ENCODE measurements around the gene FERMT2. TPM values are rescaled to one million over a fixed set of nuclear protein-coding genes. Genes with fewer than 3 reads are reported as not detected.

The FERMT2 gene
- total and polyA plus RNA-seq, 9 of the 15 experiments (the other 6 are each of a cell fraction or from before 2014, with no cell fraction given), result 0.10 to 1.3 (median 0.40) TPM

GRCh38 chr14:52961060-52961639, 10.3 kb upstream of the FERMT2 start:
- BruUV-seq (replicated peaks), result no TSS peak
- Histone ChIP-seq H2AFZ (ENCODE audit: low read depth, low read length) (no peak overlapping the region), H3K27ac (ENCODE audit: extremely low read depth, low read depth, low read length) (no peak overlapping the region), H3K36me3 (ENCODE audit: control insufficient read depth, insufficient read depth, low read length) (no peaks in the 10 kb centered on the region), H3K27me3 (ENCODE audit: control insufficient read depth in 2 of 2, insufficient read depth in 2 of 2, low read length in 2 of 2) (no peaks in the 10 kb centered on the region), H3K9me3 (replicated peaks; ENCODE audit: control insufficient read depth, insufficient read depth, low read depth, low read length) (no peaks in the 10 kb centered on the region), H3K4me1 (replicated peaks in 1 of 2; ENCODE audit: control insufficient read depth in 2 of 2, insufficient read depth in 2 of 2, low read length in 2 of 2) (no peaks in the 10 kb centered on the region), H3K9ac (ENCODE audit: insufficient read depth in 1 of 2, low read depth in 2 of 2, low read length in 2 of 2) (no peak overlapping the region), H3K4me2 (ENCODE audit: insufficient read depth, low read length) (no peak overlapping the region), H4K20me1 (replicated peaks; ENCODE audit: control insufficient read depth, insufficient read depth, low read length) (no peaks in the 10 kb centered on the region), H3K79me2 (ENCODE audit: control insufficient read depth, insufficient read depth, low read length) (no peaks in the 10 kb centered on the region), H3K9me1 (ENCODE audit: control insufficient read depth, insufficient read depth, low read length) (no peaks in the 10 kb centered on the region), H3K4me3 (no peak overlapping the region)
- ATAC-seq (peak; percentile 85), FAIRE-seq (peak; percentile 48), DNase-seq (ENCODE audit: extremely low read depth in 1 of 4, low spot score in 3 of 4) (peak; percentile 10 to 47 (median 24))
- CTCF ChIA-PET (ENCODE audit: low intra/inter-chr PET ratio), result interaction anchor here (0.6 to 1.3 kb wide), 2 partner anchors 134 to 138 kb away, joined by 3 to 6 read pairs; no protein-coding TSS in a partner anchor
- in situ Hi-C loops (cut with MboI), result no loop called here
- intact Hi-C loops (cut with micrococcal nuclease), result loop anchor here (5.0 to 10.0 kb wide), 3 partner anchors 139 to 356 kb away; no protein-coding TSS in a partner anchor
- WGBS (ENCODE audit: insufficient coverage, low coverage, missing lambda C conversion rate), result 0% methylated on average over 3 of the region's 4 CpGs
- POLR2A ChIA-PET, result interaction anchor here (1.7 kb wide), 1 partner anchor 135 kb away, joined by 3 read pairs; no protein-coding TSS in a partner anchor
- TF ChIP-seq ELF2 (CRISPR knock-in tag; IDR thresholded peaks at IDR 0.05) (no peak), RREB1 (CRISPR knock-in tag; IDR thresholded peaks at IDR 0.05) (no peak), CTCF (IDR thresholded peaks at IDR 0.05 in 2 of 3, conservative IDR thresholded peaks at IDR 0.05 in 1 of 3; ENCODE audit: insufficient read depth in 2 of 3, low read depth in 1 of 3, low read length in 3 of 3) (peak; percentile 50 to 65 (median 57); a peak in 5 of 6 replicates), ZNF639 (CRISPR knock-in tag; conservative IDR thresholded peaks at IDR 0.05 in 1 of 2, IDR thresholded peaks at IDR 0.05 in 1 of 2) (no peak), MCM2 (IDR thresholded peaks at IDR 0.05; ENCODE audit: low read depth) (no peak), DEAF1 (CRISPR knock-in tag; IDR thresholded peaks at IDR 0.05) (peak; percentile 54), HSF4 (CRISPR knock-in tag; IDR thresholded peaks at IDR 0.05; ENCODE audit: borderline replicate concordance) (no peak), FOXA3 (CRISPR knock-in tag; conservative IDR thresholded peaks at IDR 0.05 in 1 of 2, IDR thresholded peaks at IDR 0.05 in 1 of 2) (no peak)

All from K562 (cell line).